Occipital lobe (tissue), 2 donors: ENCODE data around the gene CLASP1. TPM values are rescaled to one million over a fixed set of nuclear protein-coding genes. Genes with fewer than 3 reads are reported as not detected.
"Not testable (repeated sequence)": the region's sequence is repeated elsewhere in the genome, so short reads cannot be mapped to it uniquely, and the experiment has no call there.

Experiments used
- DNase-seq: peaks from one replicate; lab custom pipeline; 2025; lab: John Stamatoyannopoulos, UW
- total RNA-seq: library from RNA; depleted of rRNA; stranded (reverse); fragments of >200 nt; gene quantifications from one replicate; pipeline ENCODE4 v1.2.3, GENCODE V29; 2014

The CLASP1 gene
- total RNA-seq, 1 donor from 2014 or later, result 215 TPM

DNA sequence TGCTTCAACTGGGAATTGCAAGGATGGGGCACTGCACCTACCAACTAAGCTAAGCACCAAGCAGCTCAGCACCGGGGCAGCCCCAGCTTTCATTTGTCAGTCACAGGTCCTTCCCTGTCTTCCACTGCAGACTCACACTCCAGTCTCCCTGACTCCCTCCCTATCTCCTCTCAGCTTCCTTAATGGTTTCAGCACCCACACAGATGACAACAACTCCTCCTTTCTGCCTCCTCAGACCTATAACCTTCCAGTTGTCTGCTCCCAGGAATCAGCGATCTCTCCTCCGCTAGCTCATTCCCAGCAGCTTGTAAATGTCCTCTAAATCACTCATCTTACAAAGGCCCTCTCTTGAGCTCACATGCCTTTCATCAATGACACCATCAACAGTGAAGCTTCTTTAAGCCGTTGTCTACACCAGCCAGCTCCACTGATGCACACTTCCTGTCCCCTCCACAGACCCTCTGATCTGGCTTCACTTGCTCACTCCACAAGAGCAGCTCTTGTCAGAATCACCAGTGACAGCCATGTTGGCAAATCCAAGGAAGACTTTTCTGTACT is 32.1 kb downstream of the CLASP1 start:
- no peak for DNase-seq

DNA sequence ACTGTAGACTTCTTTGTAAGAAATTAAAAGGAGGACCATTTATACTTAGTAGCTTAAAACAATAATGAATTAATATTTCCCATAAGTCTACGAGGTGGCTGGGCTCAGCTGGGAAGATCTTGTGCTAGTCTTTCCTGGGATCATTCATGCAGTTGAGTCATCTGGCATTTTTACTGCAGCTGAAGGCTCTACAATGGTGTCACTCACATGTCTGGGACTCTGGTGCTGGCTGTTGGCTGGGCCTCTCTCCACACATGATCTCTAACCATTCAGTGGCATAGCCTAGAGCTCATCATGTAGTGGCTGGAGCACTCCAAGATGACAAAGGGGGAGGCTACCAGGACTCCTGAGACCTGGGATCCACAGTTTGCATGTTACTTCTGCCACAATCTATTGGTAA is 35.5 kb downstream of the CLASP1 start:
- no peak for DNase-seq

GRCh38 chr2:121613152-121613551 is 36.1 kb downstream of the CLASP1 start:
- DNase-seq, result no peak

DNA sequence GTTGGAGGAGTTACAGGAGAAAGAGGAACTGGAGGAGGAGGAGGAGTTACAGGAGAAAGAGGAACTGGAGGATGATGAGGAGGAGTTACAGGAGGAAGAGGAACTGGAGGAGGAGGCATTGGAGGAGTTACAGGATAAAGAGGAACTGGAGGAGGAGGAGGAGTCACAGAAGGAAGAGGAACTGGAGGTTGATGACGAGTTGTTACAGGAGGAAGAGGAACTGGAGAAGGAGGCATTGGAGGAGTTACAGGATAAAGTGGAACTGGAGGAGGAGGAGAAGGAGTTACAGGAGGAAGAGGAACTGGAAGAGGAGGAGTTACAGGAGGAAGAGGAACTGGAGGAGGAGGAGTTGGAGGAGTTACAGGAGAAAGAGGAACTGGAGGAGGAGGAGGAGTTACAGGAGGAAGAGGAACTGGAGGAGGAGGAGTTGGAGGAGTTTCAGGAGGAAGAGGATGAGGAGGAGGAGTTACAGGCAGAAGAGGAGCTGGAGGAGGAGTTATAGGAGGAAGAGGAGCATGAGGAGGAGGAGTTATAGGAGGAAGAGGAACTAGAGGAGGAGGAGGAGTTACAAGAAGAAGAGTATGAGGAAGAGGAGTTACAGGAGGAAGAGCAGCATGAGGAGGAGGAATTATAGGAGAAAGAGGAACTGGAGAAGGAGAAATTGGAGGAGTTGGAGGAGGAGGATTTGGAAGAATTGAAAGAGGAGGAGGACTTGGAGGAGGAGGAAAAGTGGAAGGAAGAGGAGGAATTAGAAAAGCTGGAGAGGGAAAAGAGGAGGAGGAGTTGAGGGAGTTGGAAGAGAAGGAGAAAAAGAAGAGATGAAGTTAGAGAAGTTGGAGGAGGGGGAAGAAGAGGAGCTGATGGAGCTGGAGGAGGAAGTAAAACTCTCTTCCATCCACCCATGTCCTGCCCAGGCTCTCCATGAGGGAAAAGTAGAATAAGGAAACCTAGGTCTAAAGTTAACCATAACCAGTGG is 37.2 kb downstream of the CLASP1 start:
- no peak for DNase-seq

GRCh38 chr2:121611048-121611649 is 38.1 kb downstream of the CLASP1 start:
- DNase-seq, result not testable (repeated sequence)

DNA sequence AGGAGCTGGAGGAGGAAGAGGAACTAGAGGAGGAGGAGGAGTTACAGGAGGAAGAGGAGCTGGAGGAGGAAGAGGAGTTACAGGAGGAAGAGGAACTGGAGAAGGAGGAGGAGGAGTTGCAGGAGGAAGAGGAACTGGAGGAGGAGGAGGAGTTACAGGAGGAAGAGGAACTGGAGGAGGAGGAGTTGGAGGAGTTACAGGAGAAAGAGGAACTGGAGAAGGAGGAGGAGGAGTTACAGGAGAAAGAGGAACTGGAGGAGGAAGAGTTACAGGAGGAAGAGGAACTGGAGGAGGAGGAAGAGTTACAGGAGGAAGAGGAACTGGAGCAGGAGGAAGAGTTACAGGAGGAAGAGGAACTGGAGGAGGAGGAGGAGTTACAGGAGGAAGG is 38.8 kb downstream of the CLASP1 start:
- DNase-seq, result not testable (repeated sequence)

GRCh38 chr2:121608967-121609366 is 40.3 kb downstream of the CLASP1 start:
- DNase-seq, result no peak

DNA sequence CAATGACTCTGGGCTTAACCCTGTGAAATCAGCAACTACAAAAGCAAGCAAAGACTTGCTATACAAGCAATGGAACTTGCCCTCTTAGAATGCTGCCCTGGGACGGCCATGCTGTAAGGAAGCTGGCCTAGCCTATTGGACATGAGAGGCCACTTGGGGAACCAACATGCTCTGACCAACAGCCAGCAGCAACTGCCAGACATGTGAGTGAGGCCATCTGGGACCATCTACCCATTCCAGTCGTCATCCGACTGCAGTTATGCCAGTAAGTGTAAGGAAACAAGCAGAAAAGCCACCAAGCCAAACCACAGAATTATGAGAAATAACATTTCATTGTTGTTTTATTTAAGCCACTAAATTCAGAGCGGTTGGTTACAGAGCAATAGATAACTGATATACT is 40.9 kb downstream of the CLASP1 start:
- DNase-seq, result no peak

DNA sequence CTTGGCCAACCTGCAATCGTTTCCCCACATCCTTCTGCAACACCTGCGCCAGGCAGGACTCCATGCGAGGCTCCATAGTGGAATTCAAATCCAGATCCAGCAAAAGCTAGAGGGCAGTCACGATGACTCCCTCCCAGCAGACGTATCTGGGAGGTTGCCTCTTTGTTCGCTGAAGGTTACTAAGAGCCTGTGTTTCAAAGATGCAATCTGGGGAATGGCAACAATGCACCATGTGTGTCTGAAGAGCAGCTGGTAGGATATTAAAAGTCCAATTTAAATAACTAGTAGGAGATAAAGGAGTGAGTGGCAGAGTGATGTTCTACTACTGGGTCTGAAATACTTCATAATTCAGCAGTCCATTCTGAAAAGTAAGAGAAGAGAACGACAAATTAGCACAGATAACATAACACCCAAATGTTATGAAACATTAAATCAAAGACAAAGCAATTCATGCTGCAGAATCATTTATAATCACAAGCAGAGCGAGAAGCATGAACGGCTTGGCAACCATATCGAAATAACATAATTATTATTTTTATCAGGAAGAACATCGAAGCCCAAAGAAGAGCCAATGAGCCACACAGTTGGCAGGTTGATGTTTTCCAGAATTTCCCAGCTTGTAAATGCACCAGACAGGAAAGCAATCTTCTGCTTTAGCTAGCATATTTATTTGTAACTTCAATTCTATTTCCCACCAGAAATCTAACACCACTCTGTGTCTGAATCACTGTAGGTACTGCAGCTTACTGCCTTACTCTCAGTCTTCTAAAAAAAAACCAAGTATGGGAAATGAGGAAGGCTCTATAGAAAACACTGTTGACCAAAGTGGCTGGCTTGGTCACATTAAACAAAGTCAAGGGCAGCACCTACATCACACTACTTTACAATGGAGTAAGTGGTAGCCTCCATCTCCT is 43.2 kb downstream of the CLASP1 start:
- DNase-seq, result no peak

DNA sequence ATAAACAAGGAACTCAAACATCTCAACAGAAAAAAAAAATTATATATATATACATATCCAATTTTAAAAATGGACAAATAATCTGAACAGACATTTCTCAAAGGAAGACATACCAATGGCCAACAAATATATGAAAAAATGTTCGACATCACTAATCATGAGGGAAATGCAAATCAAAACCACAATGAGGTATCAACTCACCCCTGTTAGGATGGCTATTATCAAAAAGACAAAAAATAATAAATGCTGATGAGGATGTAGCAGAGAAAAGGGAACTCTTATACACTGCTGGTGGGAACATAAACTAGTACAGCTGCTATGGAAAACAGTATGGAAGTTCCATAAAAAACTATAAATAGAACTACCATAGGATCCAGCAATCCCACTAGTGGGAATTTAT is 46.1 kb downstream of the CLASP1 start:
- DNase-seq, result no peak

- DNase-seq, result no peak
These were observed 49.2 kb downstream of the CLASP1 start for GRCh38 chr2:121599963-121600651.

GRCh38 chr2:121598087-121598486 is 51.2 kb downstream of the CLASP1 start:
- no peak for DNase-seq

DNA sequence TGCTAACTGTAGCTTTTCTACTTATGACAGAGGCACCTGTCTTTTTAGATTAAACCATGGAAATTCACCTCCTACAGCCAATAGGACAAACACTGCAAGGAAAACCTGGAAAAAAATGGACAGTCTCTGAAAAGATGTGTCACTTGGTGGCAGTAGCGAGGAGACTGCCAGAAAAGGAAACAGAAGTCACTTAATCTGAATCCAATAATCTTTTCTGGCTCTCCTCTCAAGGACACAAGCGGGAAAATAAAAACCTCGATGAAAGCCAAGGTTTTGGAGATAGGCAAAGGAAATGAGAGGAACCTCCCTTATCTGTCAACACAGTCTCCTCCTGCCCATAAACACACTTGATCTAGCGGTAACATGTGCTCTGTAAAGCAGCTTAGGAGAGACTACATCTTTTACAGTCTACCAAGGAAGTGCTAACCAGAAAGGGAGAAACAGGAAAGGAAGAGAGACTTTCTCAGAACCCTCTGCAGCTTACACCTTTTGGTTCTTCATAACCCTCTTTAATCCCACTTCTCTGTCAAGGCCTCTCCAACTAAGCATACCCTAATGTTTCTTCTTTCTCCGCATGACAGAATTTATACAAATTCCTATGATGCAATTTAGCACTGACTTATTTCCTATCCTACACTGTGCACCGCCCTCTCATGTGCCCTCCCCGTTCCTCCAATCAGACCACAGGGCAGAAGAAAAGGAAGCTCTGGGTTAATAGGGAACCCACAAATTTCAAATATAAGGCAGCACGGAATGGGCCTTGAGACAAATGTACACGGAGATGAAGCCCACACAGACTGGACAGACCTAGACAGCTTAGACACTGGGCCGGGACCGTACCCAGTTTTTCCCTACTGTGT is 52.8 kb downstream of the CLASP1 start:
- no peak for DNase-seq

- no peak for DNase-seq
These were observed 54.0 kb downstream of the CLASP1 start for GRCh38 chr2:121595012-121595891.

GRCh38 chr2:121591199-121591598 is 58.1 kb downstream of the CLASP1 start:
- no peak for DNase-seq

DNA sequence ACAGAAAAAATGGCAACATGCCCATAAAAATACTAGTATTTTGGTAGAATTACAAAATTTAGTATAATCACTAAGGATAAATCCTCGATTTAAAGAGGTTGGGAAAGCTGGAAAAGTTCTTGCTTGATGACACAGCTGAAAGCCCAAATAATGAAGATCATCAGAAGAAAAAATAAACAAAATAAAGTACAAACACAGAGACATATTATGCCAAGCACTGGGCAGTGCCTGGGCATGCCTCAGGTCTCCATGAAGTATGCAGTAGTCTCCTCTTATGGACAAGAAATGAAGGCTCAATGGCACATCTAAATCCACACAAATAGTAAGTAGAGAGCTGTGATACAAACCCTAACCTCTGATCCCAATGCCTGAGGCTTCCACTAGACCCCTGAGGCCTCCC is 60.9 kb downstream of the CLASP1 start:
- no peak for DNase-seq

DNA sequence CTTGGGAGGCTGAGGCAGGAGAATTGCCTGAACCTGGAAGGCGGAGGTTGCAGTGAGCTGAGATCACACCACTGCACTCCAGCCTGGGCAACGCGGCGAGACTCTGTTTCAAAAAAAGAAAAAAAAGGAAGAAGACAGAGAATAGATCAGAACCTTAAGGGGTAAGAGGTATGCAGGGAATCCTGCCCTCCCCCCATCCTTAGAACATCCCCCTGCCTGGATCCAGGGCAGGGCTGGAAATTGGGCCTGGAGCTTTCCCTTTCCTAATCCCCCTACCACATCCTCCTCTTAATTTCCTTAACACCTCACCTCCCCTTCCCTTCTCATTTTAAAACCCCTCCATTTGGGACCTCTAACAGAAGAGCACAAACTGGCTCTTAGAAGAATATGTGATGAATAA is 62.1 kb downstream of the CLASP1 start:
- DNase-seq, result no peak

GRCh38 chr2:121584741-121585140 is 64.5 kb downstream of the CLASP1 start:
- DNase-seq, result no peak

- DNase-seq, result no peak
These were observed 65.7 kb downstream of the CLASP1 start for GRCh38 chr2:121583555-121583954.
